HG02870 (cell line): ENCODE measurements around the gene BID.

ENCODE experiments used
- ATAC-seq: cut with Tn5 transposase; IDR thresholded peaks from one replicate; pipeline ENCODE4 v1.9.1; 2021; ENCODE audit warnings: mild to moderate bottlenecking, moderate library complexity; ENCODE audit not compliant: unreplicated experiment

The BID gene

DNA sequence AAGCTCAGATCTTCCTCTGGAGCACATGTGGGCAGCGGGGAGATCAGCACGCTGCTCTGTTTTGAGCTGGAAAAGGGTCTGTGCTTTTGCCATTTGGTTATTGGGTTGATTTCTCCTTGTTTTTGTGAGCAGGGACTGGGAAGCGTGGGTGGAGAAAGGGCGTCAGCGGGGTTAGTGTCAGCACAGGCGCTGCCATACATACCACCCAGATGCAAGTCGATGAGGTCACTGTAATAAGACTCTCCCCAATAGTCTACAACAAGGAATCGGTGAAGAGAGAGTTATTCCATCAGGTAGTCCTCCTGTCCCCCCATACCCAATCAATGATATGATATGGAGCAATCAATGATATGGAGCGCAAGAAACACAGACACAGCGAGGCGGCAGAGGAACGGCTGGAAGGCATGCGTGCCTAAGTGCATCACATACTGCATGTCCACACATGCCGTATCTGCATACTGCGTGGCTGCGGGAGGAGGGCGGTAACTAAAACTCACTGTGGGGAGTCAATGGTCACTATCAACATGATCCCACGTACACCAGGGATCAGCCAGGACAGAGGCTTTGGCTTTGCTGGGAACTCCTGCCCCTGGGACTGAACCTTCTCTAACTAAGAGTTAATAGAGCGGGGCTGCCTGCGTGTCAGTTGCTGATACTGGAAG, 29.5 kb upstream of the BID start:
- ATAC-seq: no peak

- no peak for ATAC-seq
These were observed 28.6 kb upstream of the BID start for GRCh38 chr22:17802822-17803221.

DNA sequence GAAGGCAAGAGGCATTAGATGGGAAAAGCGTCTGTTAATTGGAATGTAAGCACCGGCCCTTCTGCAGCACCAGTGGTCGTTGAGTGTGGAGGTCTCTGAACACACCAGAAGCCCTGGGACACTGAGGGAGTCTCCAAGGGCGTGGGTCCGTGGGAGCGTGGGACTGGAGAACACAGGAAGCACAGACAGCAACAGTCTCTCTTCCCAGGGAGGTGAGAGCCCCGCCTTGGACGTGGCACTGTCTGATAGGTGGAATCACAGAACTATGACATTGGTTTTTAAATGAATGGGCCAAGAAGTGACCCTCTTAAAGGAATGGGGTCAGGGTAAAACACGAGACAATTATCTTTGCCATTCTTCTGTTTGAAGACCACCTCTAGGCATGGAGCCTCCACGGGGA, 28.1 kb upstream of the BID start:
- no peak for ATAC-seq

GRCh38 chr22:17797721-17798559, 23.7 kb upstream of the BID start:
- peak; percentile 48 for ATAC-seq

GRCh38 chr22:17796695-17797094, 22.4 kb upstream of the BID start:
- ATAC-seq: no peak

GRCh38 chr22:17795661-17796548, 21.6 kb upstream of the BID start:
- ATAC-seq: no peak

GRCh38 chr22:17794726-17795542, 20.7 kb upstream of the BID start:
- no peak for ATAC-seq

DNA sequence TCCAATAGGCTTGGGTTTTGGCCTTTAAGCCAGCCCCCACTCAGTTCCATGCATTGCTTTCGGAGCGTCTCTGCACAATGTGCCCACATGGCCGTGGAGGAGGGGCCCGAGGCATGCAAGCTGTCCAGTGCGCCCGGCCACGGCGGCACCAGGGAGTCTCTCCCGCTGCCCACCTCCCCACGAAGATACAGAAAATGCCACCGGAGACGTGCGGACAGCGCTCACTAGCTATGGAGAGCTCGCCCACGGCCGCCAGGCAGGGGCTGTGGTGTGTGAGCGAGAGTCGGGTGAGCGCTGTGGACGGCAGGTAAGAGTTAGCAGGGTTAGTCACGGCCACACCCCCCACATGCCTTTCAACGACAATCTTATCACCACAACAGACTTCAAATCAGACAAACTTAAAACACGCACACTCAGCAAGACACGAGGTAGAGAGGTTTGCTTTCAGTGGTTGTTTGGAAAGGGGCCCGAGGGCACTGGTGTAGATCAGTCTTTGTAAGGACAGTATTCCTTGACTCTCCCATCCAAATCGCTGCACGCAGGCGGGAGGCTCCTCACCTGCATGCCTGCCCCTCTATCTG, 18.7 kb upstream of the BID start:
- no peak for ATAC-seq

- no peak for ATAC-seq
These were observed 18.0 kb upstream of the BID start for GRCh38 chr22:17792299-17792698.

DNA sequence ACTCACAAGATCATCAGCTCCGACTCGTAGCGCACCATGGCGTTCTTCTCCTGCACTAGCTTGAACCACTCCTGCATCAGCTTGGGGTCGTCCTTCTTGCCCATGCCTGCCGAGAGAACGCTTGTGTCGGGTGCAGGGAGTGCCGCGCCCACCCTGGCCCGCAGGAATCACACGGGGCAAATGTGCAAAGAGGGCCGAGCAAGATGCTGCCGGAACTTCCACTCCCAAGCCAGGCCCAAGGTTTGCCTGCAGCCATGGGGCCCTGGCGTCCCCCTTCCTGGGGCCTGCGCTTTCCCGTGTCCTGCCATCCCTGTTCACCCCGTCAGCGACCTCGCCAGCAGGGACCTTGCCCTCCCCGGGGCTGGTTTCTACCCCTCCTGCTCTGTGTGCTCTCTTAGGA, 16.9 kb upstream of the BID start:
- no peak for ATAC-seq

- ATAC-seq: no peak
These were observed 15.3 kb upstream of the BID start for GRCh38 chr22:17789379-17790200.

DNA sequence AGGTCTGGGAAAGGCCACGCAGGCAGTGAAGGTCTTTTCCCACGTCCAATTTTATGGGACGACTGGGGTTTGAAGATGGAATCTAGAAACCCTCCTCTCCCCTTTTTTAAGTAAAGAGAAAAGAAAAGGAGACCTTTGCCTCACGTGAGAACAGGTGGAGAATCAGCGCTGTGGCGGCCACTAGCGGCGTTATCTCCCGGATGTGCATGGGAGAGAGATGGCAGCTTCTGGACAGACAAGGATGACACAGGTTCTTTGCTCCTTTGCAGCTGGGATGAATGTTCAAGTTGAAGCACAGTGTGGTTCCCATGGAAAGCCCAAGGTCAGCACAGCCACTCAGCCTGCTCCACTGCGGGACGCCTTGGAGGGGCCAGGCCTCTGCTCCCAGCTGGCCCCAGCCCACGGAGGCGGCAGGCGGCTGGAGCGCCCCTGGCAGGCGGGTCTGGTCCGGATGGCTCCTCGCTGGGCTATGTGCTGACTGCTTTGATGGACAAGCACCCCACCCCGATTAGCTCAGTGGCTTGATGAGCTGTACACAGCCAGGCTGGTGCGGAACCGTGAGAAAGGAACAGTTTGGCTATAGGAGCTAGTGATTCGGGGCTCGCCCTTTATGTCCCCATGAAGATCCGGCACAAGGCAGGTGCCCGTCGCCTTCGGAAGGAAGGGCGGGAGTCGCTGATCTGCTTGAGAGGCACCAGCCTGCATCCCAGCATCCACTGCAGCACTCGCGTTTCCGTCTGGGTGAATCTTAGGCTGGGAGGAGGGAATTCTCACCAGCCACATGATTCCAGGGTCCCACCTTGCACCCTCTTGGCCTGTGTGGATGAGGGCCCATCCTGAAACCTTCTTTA, 14.5 kb upstream of the BID start:
- no peak for ATAC-seq

- no peak for ATAC-seq
These were observed 13.6 kb upstream of the BID start for GRCh38 chr22:17787716-17788330.

GRCh38 chr22:17787241-17787640, 13.0 kb upstream of the BID start:
- no peak for ATAC-seq

GRCh38 chr22:17786435-17787161, 12.3 kb upstream of the BID start:
- no peak for ATAC-seq

DNA sequence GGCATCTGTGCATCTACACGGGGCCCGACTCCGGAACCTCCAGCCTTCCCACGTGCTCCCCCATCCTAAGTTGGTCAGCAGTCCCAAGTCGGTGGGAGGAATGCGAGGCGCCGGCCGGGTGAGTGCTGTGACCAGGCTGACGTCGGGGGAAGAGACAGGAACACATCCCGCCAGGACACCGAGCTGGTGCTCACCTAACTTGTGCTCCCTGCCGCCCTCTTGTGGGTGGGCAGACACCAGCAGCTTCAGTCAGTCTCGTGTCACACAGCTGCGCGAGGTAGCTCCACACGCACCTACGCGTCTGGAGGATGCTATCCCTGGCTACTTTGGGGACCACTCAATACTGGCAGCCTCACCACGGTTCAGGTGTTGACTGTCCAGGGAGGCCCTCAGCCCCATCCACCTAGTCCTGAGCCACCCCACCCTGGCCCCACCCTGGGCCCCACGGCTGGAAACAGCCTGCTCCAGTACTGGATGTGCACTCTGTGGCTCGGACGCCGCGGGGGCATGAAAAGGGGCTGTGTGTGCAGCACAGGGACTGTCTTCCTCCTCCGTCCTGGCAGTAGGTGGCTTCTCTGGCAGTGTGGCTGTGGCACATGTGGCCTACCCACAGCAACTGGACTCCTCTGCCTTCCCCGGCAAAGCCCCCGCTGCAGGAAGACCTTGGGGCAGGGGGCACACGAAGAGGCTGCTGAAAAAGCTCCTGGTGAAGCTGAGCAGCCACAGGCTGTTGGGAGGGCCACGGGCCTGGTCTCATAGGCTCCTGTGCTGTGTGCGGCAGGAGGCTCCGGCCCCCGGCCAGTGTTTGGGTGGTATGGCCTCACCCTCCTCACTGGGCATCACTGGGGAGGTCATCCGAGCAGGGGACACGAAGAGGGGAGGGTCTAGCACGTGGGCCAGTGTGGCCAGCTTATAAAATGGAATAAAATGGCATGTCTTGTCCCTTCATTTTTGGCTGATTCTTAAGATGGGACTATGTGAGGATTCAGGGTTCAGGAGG, 11.2 kb upstream of the BID start:
- no peak for ATAC-seq
